ENCODE measurements around the gene PLD1. TPM values are rescaled to one million over a fixed set of nuclear protein-coding genes. Genes with fewer than 3 reads are reported as not detected.
"Not testable (repeated sequence)": the region's sequence is repeated elsewhere in the genome, so short reads cannot be mapped to it uniquely, and the experiment has no call there.

Gene PLD1
- total RNA-seq, 1 donor: 18.1 TPM

DNA sequence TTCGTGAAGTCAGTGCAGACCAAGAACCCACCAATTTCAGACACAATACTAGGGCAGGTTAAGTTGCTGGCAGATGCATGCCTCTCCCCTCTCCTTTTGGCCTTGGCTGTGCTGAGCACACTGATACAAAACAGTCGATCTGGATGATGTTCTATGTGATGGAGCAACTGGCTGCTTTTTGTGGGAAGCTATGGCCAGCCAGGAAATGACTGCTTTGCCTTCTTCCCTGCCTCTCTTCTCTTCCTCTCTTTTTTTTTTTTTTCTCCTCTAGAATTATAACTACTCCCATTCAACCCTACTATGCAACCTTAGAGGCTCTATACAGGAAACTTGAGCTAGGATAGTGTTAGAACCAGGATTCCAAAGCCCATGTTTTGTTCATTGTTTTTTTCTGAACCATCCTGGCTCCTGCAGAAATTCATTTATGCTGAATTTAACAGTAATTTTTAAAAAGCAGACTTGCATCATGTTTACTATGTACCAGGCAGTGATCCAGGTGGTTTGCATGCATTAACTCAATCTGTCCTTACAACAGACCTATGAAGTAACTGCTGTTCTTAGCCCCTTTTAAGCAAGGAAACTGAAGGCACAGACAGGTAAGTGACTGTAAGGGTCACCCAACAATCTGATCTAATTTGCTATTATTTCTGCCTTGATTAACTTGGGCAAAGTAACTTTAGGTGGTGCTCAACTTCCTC, 62.9 kb downstream of the PLD1 start:
- Histone ChIP-seq H3K79me2 (ENCODE audit: insufficient read depth, low read length) (no peaks in the 10 kb centered on the region), H3K4me3 (ENCODE audit: insufficient read depth, low read length) (no peak overlapping the region), H3K27ac (ENCODE audit: low read depth, low read length) (no peak overlapping the region), H3K4me1 (ENCODE audit: insufficient read depth, low read length) (peaks cover 7% of the 10 kb centered on the region), H4K20me1 (ENCODE audit: insufficient read depth, low read length) (no peaks in the 10 kb centered on the region), H3K9me3 (ENCODE audit: low read depth, low read length) (no peaks in the 10 kb centered on the region), H3K4me2 (ENCODE audit: insufficient read depth, low read length) (no peak overlapping the region), H3K36me3 (ENCODE audit: insufficient read depth, low read length) (no peaks in the 10 kb centered on the region), H3K27me3 (ENCODE audit: insufficient read depth, low read length) (no peaks in the 10 kb centered on the region), H2AFZ (ENCODE audit: low read length) (no peak overlapping the region)
- DNase-seq (ENCODE audit: insufficient read length, low spot score, missing footprints): no peak
- TF ChIP-seq, protein P1, sequence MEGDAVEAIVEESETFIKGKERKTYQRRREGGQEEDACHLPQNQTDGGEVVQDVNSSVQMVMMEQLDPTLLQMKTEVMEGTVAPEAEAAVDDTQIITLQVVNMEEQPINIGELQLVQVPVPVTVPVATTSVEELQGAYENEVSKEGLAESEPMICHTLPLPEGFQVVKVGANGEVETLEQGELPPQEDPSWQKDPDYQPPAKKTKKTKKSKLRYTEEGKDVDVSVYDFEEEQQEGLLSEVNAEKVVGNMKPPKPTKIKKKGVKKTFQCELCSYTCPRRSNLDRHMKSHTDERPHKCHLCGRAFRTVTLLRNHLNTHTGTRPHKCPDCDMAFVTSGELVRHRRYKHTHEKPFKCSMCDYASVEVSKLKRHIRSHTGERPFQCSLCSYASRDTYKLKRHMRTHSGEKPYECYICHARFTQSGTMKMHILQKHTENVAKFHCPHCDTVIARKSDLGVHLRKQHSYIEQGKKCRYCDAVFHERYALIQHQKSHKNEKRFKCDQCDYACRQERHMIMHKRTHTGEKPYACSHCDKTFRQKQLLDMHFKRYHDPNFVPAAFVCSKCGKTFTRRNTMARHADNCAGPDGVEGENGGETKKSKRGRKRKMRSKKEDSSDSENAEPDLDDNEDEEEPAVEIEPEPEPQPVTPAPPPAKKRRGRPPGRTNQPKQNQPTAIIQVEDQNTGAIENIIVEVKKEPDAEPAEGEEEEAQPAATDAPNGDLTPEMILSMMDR (IDR thresholded peaks at IDR 0.05; ENCODE audit: extremely low read depth, low read depth, low read length): no peak

DNA sequence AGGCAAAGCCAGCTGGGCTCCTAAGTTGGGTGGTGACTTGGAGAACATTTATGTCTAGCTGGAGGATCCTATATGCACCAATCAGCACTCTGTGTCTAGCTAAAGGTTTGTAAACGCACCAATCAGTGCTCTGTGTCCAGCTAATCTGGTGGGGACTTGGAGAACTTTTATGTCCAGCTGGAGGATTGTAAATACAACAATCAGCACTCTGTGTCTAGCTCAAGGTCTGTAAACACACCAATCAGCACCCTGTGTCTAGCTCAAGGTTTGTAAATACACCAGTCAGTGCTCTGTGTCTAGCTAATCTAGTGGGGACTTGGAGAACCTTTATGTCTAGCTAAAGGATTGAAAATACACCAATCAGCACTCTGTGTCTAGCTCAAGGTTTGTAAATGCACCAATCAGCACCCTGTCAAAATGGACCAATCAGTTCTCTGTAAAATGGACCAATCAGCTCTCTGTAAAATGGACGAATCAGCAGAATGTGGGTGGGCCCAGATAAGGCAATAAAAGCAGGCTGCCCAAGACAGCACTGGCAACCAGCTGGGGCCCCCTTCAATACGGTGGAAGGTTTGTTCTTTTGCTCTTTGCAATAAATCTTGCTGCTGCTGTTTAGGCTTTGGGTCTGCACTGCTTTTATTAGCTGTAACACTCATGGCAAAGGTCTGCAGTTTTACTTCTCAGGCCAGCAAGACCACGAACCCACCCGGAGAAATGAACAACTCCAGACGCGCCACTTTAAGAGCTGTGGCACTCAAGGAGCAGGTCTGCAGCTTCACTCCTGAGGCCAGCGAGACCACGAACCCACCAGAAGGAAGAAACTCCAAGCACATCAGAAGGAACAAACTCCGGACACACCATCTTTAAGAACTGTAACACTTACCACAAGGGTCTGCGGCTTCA, 63.7 kb downstream of the PLD1 start:
- not testable (repeated sequence) for H3K4me2 ChIP-seq (ENCODE audit: insufficient read depth, low read length); H3K79me2 ChIP-seq (ENCODE audit: insufficient read depth, low read length); H4K20me1 ChIP-seq (ENCODE audit: insufficient read depth, low read length); H3K27ac ChIP-seq (ENCODE audit: low read depth, low read length); DNase-seq (ENCODE audit: insufficient read length, low spot score, missing footprints); H3K36me3 ChIP-seq (ENCODE audit: insufficient read depth, low read length); H2AFZ ChIP-seq (ENCODE audit: low read length); H3K9me3 ChIP-seq (ENCODE audit: low read depth, low read length); H3K4me3 ChIP-seq (ENCODE audit: insufficient read depth, low read length); H3K4me1 ChIP-seq (ENCODE audit: insufficient read depth, low read length); H3K27me3 ChIP-seq (ENCODE audit: insufficient read depth, low read length)

DNA sequence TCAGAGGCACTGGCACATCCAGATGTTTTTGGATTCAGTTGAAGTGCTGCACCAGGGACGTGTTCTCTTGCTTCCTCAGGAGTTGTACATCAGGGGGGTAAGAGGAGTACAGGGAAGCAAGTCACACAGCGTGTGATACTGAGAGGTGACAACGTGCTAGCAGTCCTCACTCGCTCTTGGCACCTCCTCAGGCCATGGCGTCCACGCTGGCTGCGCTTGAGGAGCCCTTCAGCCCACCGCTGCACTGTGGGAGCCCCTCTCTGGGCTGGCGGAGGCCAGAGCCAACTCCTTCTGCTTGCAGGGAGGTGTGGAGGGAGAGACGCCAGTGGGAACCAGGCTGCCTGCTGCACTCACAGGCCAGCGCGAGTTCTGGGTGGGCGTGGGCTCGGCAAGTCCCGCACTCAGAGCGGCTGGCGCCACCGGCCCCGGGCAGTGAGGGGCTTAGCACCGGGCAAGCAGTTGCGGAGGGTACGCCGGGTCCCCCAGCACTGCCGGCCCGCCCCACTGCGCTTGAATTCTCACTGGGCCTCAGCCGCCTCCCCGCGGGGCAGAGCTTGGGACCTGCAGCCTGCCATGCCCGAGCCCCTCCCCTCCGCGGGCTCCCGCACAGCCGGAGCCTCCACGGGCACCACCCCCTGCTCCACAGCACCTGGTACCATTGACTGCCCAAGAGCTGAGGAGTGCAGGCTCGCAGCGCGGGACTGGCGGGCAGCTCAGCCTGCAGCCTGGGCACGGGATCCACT, 64.5 kb downstream of the PLD1 start:
- DNase-seq (ENCODE audit: insufficient read length, low spot score, missing footprints): no peak
- H3K4me2 ChIP-seq (ENCODE audit: insufficient read depth, low read length): no peak overlapping the region
- no peaks in the 10 kb centered on the region for H3K9me3 ChIP-seq (ENCODE audit: low read depth, low read length)
- peaks cover 7% of the 10 kb centered on the region for H3K4me1 ChIP-seq (ENCODE audit: insufficient read depth, low read length)
- no peaks in the 10 kb centered on the region for H4K20me1 ChIP-seq (ENCODE audit: insufficient read depth, low read length)
- TF ChIP-seq, protein P1 (IDR thresholded peaks at IDR 0.05; ENCODE audit: extremely low read depth, low read depth, low read length): no peak
- H2AFZ ChIP-seq (ENCODE audit: low read length): no peak overlapping the region
- no peak overlapping the region for H3K4me3 ChIP-seq (ENCODE audit: insufficient read depth, low read length)
- no peaks in the 10 kb centered on the region for H3K27me3 ChIP-seq (ENCODE audit: insufficient read depth, low read length)
- H3K36me3 ChIP-seq (ENCODE audit: insufficient read depth, low read length): no peaks in the 10 kb centered on the region
- no peaks in the 10 kb centered on the region for H3K79me2 ChIP-seq (ENCODE audit: insufficient read depth, low read length)
- no peak overlapping the region for H3K27ac ChIP-seq (ENCODE audit: low read depth, low read length)

DNA sequence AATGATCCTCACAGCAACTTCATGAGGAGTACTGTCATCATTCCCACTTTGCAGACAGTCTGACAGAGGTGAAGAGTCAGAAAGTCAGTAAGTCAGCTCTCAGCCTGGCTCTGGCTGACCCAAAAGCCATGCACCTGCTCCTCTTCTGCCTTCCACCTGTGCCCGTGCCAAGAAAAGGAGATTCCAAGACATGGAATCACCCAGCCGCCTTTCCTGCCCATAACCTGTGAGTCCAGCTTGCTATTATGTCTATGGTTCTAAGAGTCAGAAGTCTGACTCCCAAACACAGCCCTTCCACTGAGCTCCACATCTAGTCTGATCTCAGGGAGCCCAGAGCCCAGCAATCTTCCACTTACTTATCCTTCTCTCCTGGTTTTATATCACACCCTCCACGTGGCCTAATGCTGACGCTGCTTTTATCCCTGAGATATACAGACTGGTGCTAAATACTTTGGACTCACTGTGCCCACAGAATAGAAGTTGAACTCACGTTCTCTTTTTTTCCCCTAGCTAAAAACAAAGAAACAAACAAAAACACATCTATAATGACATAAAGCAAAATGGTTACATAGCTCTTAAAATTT, 66.0 kb downstream of the PLD1 start:
- peaks cover 7% of the 10 kb centered on the region for H3K4me1 ChIP-seq (ENCODE audit: insufficient read depth, low read length)
- no peak overlapping the region for H2AFZ ChIP-seq (ENCODE audit: low read length)
- DNase-seq (ENCODE audit: insufficient read length, low spot score, missing footprints): no peak
- H3K27ac ChIP-seq (ENCODE audit: low read depth, low read length): no peak overlapping the region
- H3K27me3 ChIP-seq (ENCODE audit: insufficient read depth, low read length): no peaks in the 10 kb centered on the region
- no peak overlapping the region for H3K4me3 ChIP-seq (ENCODE audit: insufficient read depth, low read length)
- no peak overlapping the region for H3K4me2 ChIP-seq (ENCODE audit: insufficient read depth, low read length)
- no peaks in the 10 kb centered on the region for H3K79me2 ChIP-seq (ENCODE audit: insufficient read depth, low read length)
- no peaks in the 10 kb centered on the region for H3K36me3 ChIP-seq (ENCODE audit: insufficient read depth, low read length)
- H4K20me1 ChIP-seq (ENCODE audit: insufficient read depth, low read length): no peaks in the 10 kb centered on the region
- no peaks in the 10 kb centered on the region for H3K9me3 ChIP-seq (ENCODE audit: low read depth, low read length)
- TF ChIP-seq, protein P1 (IDR thresholded peaks at IDR 0.05; ENCODE audit: extremely low read depth, low read depth, low read length): no peak

Data from osteoblast (primary cell).